Neural progenitor cell (in vitro differentiated cells): ENCODE data around the gene PDPR.
"Not testable (repeated sequence)": the region's sequence is repeated elsewhere in the genome, so short reads cannot be mapped to it uniquely, and the experiment has no call there.

Experiments
- CTCF ChIP-seq: fragments of 200-600 bp; sonication (generic); IDR thresholded peaks from 2 replicates; pipeline ENCODE4 v1.5.1; 2017; ENCODE audit warnings: antibody characterized with exemption, mild to moderate bottlenecking
- EZH2 ChIP-seq: fragments of 200-600 bp; sonication (generic); IDR thresholded peaks from 2 replicates; pipeline ENCODE4 v1.6.1; 2017; ENCODE audit warnings: antibody characterized with exemption, mild to moderate bottlenecking, moderate library complexity
- EZH2phosphoT487 ChIP-seq: fragments of 200-600 bp; sonication (generic); IDR thresholded peaks from 2 replicates; pipeline ENCODE4 v1.6.1; 2017; ENCODE audit warnings: antibody characterized with exemption

DNA sequence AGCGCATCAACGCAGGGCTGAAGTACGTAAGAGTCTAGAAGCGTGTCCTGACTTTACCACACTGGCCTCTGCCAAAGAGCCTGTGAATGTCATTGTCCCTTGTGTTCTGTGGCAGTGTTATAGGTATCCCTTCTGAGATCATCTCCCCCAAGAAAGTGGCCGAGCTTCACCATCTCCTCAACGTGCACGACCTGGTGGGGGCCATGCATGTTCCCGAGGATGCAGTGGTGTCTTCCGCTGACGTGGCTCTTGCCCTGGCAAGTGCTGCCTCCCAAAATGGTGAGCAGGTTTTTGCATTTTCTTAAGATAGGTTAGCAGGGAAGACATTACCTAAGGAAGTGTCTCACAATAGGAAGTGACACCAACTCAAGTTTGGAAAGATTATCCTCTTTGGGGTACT lies 14.7 kb downstream of the PDPR start:
- not testable (repeated sequence) for TF ChIP-seq EZH2, CTCF, EZH2phosphoT487
